GM21717 (cell line): Measurements from ENCODE around the gene PYHIN1.

Source experiments
- ATAC-seq: cut with Tn5 transposase; IDR thresholded peaks from one replicate; pipeline ENCODE4 v1.9.1; 2021; ENCODE audit warnings: mild to moderate bottlenecking, moderate library complexity; ENCODE audit not compliant: unreplicated experiment

Gene PYHIN1

DNA sequence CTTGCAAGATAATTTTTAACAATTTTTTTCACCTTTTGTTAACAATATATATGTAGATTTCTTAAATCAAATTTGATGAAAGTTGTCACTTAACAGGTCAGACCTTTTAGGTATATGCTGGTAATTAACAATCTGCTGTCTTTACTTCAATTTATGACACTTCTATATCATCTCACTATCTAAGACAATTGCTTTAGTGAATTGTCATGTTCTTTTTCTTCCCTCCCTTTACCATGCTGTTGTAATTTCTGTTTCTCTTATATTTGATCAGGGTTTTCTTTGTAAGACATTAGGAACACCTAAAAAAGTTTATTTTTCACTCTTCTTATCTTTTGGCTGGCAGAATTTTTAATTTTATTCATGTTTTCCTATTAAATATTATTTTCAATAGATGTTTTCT lies 80.4 kb downstream of the PYHIN1 start:
- no peak for ATAC-seq

DNA sequence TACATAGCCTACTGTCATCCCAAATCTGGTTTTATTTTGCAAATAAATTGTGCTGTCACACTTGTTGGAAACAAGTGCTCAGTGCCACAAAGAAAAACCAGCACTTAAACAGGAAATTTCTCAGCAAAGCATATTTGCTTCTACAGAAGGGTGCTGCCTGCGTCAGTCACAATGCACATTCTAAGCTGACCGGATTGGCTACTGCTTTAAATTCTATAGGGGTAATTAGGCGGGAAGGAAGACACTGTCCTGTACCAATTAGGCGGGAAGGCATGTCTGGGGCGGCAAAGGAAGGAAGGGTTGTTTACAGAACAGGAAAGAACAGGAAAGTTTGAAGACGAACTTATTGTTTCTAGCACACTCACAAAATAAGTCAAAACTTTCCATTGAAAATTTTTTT lies 81.1 kb downstream of the PYHIN1 start:
- ATAC-seq, result no peak

DNA sequence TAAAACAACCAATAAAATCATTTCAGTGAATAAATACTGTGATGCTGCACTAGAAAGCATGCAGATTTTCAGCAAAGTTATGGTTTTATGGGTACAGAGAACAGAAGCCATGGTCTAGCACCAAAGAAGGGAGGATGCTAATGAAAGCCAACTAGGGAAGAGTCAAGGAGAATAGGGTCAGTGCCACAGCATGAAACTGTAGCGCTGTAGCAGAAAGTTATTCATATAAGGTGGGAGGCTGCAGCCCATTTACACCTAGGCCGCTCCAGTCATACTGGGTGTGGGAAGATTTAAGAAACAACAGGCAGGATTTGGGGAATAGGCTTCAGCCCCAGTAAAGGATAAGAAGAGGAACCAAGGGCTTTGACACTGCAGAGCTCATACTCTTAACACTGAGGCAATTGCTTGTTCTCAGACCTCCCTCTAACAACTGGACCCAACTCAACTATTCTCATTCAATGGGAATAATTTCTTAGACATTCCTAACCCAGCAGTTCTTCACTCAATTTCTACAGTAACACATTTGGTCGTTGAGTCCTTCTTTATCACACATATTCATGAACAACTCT lies 82.7 kb downstream of the PYHIN1 start:
- ATAC-seq, result no peak

DNA sequence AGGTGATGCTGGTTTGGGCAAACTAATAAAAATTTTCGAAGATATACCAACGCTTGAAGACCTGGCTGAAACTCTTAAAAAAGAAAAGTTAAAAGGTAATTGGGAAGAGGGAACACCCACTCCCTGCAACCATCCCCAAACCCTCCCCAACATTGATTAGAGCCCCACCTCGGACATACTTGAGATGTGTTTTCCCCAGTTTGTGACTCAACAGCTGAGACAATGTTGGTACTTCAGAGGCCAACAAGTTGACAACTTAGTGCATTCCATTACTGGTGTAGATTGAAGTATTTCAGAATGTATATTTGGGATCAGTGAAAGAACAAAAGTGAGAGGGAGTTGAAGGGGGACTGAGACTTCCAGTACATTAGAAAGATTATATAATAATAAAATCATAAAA lies 83.5 kb downstream of the PYHIN1 start:
- no peak for ATAC-seq

DNA sequence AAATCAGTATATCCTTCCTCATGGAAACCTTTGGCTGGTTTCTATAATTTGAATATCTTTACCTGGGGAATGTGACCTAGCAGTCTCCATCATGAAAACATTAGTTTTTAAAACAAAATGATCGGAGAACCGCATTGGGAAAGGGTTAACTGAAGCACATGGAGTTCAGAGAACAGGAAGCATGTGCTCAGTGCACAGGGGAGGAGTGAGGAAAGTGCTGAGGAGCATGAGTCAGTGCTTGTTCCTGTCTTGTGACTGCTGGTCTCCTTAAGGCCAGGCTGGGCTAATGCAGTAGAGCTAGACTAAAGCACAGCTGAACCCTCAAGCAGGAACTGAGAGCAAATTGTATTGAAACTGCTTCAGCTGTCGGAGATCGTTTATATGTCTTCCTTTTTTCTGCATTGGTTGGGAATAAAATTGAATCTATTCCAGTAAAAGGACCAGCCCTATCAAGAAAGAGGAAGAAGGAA lies 84.1 kb downstream of the PYHIN1 start:
- peak; percentile 93 for ATAC-seq

DNA sequence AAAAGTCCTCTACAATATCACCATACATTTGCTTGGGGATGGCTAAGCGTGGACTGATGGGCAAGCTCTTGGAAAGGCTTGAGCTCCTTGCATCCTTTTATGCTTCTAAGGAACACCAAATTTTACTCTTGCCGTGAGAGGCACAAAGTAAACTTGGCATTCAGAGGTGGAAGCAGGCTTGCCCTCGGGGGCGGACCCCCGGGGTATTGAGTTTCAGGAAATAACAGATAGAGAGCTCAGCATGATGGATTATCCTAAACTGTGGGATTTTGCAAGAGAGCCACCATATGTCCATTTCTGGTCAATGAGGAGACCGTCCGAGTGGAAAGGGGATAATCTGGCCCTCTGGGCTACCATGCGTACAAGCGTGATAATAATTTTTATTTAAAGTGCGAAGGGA lies 92.4 kb downstream of the PYHIN1 start:
- no peak for ATAC-seq

DNA sequence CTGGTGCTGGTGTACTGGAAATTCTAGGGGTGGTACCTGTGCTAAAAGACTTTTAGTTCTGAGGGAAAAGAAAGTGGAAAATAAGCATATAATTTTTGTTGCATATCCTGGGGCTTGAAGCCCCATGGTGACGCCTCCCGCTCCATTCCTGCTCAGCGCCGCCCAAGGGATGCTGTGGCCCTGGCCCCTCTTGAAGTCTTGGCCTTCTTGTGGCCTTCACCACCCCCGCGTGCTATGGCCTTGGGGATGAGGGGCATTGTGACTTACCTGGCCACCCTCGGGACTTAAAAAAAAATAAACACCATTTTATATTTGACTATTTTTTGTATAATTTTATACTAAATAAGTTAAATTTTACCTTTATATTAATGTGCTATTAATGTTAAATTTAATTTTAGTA lies 93.7 kb downstream of the PYHIN1 start:
- ATAC-seq, result no peak
